NCI-H82 treated with DMSO at 0.1 percent for 48 hours (cell line): ENCODE results near the gene SPPL2C.

Experiments
- DNase-seq: peaks from one replicate; lab custom pipeline; 2025; ENCODE audit not compliant: unreplicated experiment; lab: John Stamatoyannopoulos, UW

The SPPL2C gene

GRCh38 chr17:45844695-45845375 is at the start of gene SPPL2C:
Gene SPPL2C (plus strand): TSS chr17:45844881. CDS start chr17:45844907, 26 bp downstream.
- DNase-seq = no peak

- DNase-seq = no peak
These were observed 43.9 kb upstream of the SPPL2C start for GRCh38 chr17:45800816-45801215.

GRCh38 chr17:45801421-45801820 is 43.3 kb upstream of the SPPL2C start:
- peak; percentile 12 for DNase-seq

GRCh38 chr17:45808845-45809244 is 35.8 kb upstream of the SPPL2C start:
- no peak for DNase-seq

- DNase-seq = peak; percentile 85
These were observed 35.2 kb upstream of the SPPL2C start for GRCh38 chr17:45809499-45809898.

- peak; percentile 57 for DNase-seq
These were observed 32.6 kb upstream of the SPPL2C start for GRCh38 chr17:45812102-45812501.

- peak; percentile 33 for DNase-seq
These were observed 31.5 kb upstream of the SPPL2C start for GRCh38 chr17:45813048-45813725.

GRCh38 chr17:45814622-45815606 is 29.8 kb upstream of the SPPL2C start:
- no peak for DNase-seq

GRCh38 chr17:45815752-45816151 is 28.9 kb upstream of the SPPL2C start:
- no peak for DNase-seq

GRCh38 chr17:45818041-45818440 is 26.6 kb upstream of the SPPL2C start:
- no peak for DNase-seq

- DNase-seq = peak; percentile 14
These were observed 26.0 kb upstream of the SPPL2C start for GRCh38 chr17:45818699-45819098.

- DNase-seq = peak; percentile 17
These were observed 25.0 kb upstream of the SPPL2C start for GRCh38 chr17:45819632-45820031.

- DNase-seq = no peak
These were observed 24.5 kb upstream of the SPPL2C start for GRCh38 chr17:45820052-45820780.

- no peak for DNase-seq
These were observed 23.5 kb upstream of the SPPL2C start for GRCh38 chr17:45821147-45821546.

GRCh38 chr17:45823598-45823997 is 21.1 kb upstream of the SPPL2C start:
- no peak for DNase-seq

GRCh38 chr17:45824475-45824874 is 20.2 kb upstream of the SPPL2C start:
- DNase-seq = no peak

GRCh38 chr17:45824901-45825492 is 19.7 kb upstream of the SPPL2C start:
- DNase-seq = peak; percentile 80

- no peak for DNase-seq
These were observed 18.9 kb upstream of the SPPL2C start for GRCh38 chr17:45825792-45826191.

- no peak for DNase-seq
These were observed 17.6 kb upstream of the SPPL2C start for GRCh38 chr17:45826919-45827588.

GRCh38 chr17:45828171-45828570 is 16.5 kb upstream of the SPPL2C start:
- no peak for DNase-seq
